ENCODE data around the gene ZNF804B.

GRCh38 chr7:89091550-89091949 lies 332.1 kb downstream of the ZNF804B start:
- TF ChIP-seq PATZ1 (CRISPR knock-in tag; IDR thresholded peaks at IDR 0.05; ENCODE audit: borderline replicate concordance), result no peak
- no peak for TF ChIP-seq ZNF565 (CRISPR knock-in tag; conservative IDR thresholded peaks at IDR 0.05; ENCODE audit: low read depth)
- no peak for TF ChIP-seq ZFP3 (CRISPR knock-in tag; IDR thresholded peaks at IDR 0.05)
- no peak for TF ChIP-seq ARNTL (CRISPR knock-in tag; IDR thresholded peaks at IDR 0.05; ENCODE audit: borderline replicate concordance, low read depth)
- TF ChIP-seq CREB5 (CRISPR knock-in tag; IDR thresholded peaks at IDR 0.05; ENCODE audit: low read depth), result no peak
- TF ChIP-seq CSRNP3 (CRISPR knock-in tag; IDR thresholded peaks at IDR 0.05), result no peak
- no peak for TF ChIP-seq RARB (CRISPR knock-in tag; IDR thresholded peaks at IDR 0.05)
- no peak for TF ChIP-seq ZNF8 (CRISPR knock-in tag; IDR thresholded peaks at IDR 0.05)
- TF ChIP-seq POU6F1 (CRISPR knock-in tag; IDR thresholded peaks at IDR 0.05; ENCODE audit: borderline replicate concordance, low read depth), result no peak

Data from SK-N-SH treated with all-trans-retinoic acid at 6 μM for 48 hours (cell line).